ENCODE data around the gene MOSMO. TPM values are rescaled to one million over a fixed set of nuclear protein-coding genes. Genes with fewer than 3 reads are reported as not detected.

Gene MOSMO
- total RNA-seq, 1 experiment from 2014 or later = 27.6 TPM

DNA sequence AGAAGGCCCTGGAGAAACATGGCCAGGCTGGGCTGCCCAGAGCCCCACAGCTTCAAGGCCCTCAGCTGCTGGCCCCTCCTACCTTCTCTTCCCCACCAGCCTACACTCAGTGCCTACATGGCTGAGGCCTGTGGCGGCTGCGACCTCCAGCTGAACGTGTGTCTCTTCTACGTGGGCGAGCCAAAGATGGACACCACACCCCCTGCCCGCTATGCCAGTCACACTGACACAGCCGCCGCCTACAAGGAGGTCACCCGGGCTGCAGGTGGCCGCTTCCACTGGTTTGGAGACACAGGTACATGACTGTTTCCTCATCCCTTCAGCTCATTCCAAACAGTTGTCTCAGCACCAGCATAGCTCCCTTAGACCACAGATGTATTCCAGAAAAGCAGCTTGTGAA lies 124.9 kb downstream of the MOSMO start:
- DNase-seq (ENCODE audit: low read depth, low spot score) = no peak
- Histone ChIP-seq H3K27me3 (ENCODE audit: insufficient read depth, low read length) (peaks cover 10% of the 10 kb centered on the region; the same call in 1 of the 2 replicates), H3K4me2 (ENCODE audit: low read length) (no peak overlapping the region), H3K9me3 (ENCODE audit: control insufficient read depth in 1 of 2, insufficient read depth in 1 of 2, low read depth in 1 of 2, low read length in 2 of 2) (no peaks in the 10 kb centered on the region), H3K36me3 (ENCODE audit: control insufficient read depth in 1 of 2, insufficient read depth in 2 of 2, low read length in 2 of 2) (no peaks in the 10 kb centered on the region), H3K9me2 (ENCODE audit: insufficient read depth) (no peaks in the 10 kb centered on the region), H3K4me3 (replicated peaks in 1 of 2; ENCODE audit: low read depth in 1 of 2, low read length in 2 of 2) (no peak overlapping the region), H3K79me2 (ENCODE audit: insufficient read depth, low read length) (no peaks in the 10 kb centered on the region), H4K20me1 (ENCODE audit: insufficient read depth) (no peaks in the 10 kb centered on the region), H2AFZ (ENCODE audit: low read depth, low read length, poor library complexity, severe bottlenecking) (no peak overlapping the region), H3K27ac (ENCODE audit: low read depth, low read length) (no peak overlapping the region), H3K9ac (ENCODE audit: low read length) (no peak overlapping the region), H3K4me1 (ENCODE audit: control insufficient read depth in 1 of 2, insufficient read depth in 2 of 2, low read length in 2 of 2) (no peaks in the 10 kb centered on the region)
- no peak for TF ChIP-seq YY1 (IDR thresholded peaks at IDR 0.05; ENCODE audit: extremely low read depth, insufficient replicate concordance, low read depth, low read length)
- TF ChIP-seq, protein P1, sequence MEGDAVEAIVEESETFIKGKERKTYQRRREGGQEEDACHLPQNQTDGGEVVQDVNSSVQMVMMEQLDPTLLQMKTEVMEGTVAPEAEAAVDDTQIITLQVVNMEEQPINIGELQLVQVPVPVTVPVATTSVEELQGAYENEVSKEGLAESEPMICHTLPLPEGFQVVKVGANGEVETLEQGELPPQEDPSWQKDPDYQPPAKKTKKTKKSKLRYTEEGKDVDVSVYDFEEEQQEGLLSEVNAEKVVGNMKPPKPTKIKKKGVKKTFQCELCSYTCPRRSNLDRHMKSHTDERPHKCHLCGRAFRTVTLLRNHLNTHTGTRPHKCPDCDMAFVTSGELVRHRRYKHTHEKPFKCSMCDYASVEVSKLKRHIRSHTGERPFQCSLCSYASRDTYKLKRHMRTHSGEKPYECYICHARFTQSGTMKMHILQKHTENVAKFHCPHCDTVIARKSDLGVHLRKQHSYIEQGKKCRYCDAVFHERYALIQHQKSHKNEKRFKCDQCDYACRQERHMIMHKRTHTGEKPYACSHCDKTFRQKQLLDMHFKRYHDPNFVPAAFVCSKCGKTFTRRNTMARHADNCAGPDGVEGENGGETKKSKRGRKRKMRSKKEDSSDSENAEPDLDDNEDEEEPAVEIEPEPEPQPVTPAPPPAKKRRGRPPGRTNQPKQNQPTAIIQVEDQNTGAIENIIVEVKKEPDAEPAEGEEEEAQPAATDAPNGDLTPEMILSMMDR (IDR thresholded peaks at IDR 0.05 in 2 of 3, conservative IDR thresholded peaks at IDR 0.05 in 1 of 3; ENCODE audit: borderline replicate concordance in 1 of 3, insufficient read depth in 1 of 3, low read depth in 2 of 3, low read length in 2 of 3) = no peak
- TF ChIP-seq TCF7L2 (IDR thresholded peaks at IDR 0.05; ENCODE audit: borderline replicate concordance, extremely low read depth, insufficient read depth, insufficient read length) = no peak
- TF ChIP-seq POLR2A (IDR thresholded peaks at IDR 0.05; ENCODE audit: borderline replicate concordance, extremely low read depth, insufficient read depth, insufficient read length) = no peak
- no peak for TF ChIP-seq EZH2phosphoT487 (IDR thresholded peaks at IDR 0.05; ENCODE audit: borderline replicate concordance)
- TF ChIP-seq POLR2AphosphoS5 (IDR thresholded peaks at IDR 0.05; ENCODE audit: low read depth, low read length) = no peak
- no peak for TF ChIP-seq CBX3 (IDR thresholded peaks at IDR 0.05; ENCODE audit: low read depth)
- TF ChIP-seq, protein P2, sequence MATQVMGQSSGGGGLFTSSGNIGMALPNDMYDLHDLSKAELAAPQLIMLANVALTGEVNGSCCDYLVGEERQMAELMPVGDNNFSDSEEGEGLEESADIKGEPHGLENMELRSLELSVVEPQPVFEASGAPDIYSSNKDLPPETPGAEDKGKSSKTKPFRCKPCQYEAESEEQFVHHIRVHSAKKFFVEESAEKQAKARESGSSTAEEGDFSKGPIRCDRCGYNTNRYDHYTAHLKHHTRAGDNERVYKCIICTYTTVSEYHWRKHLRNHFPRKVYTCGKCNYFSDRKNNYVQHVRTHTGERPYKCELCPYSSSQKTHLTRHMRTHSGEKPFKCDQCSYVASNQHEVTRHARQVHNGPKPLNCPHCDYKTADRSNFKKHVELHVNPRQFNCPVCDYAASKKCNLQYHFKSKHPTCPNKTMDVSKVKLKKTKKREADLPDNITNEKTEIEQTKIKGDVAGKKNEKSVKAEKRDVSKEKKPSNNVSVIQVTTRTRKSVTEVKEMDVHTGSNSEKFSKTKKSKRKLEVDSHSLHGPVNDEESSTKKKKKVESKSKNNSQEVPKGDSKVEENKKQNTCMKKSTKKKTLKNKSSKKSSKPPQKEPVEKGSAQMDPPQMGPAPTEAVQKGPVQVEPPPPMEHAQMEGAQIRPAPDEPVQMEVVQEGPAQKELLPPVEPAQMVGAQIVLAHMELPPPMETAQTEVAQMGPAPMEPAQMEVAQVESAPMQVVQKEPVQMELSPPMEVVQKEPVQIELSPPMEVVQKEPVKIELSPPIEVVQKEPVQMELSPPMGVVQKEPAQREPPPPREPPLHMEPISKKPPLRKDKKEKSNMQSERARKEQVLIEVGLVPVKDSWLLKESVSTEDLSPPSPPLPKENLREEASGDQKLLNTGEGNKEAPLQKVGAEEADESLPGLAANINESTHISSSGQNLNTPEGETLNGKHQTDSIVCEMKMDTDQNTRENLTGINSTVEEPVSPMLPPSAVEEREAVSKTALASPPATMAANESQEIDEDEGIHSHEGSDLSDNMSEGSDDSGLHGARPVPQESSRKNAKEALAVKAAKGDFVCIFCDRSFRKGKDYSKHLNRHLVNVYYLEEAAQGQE (IDR thresholded peaks at IDR 0.05; ENCODE audit: low read depth) = no peak
- no peak for TF ChIP-seq SIN3A (IDR thresholded peaks at IDR 0.05; ENCODE audit: low read depth)
- TF ChIP-seq, protein P3, sequence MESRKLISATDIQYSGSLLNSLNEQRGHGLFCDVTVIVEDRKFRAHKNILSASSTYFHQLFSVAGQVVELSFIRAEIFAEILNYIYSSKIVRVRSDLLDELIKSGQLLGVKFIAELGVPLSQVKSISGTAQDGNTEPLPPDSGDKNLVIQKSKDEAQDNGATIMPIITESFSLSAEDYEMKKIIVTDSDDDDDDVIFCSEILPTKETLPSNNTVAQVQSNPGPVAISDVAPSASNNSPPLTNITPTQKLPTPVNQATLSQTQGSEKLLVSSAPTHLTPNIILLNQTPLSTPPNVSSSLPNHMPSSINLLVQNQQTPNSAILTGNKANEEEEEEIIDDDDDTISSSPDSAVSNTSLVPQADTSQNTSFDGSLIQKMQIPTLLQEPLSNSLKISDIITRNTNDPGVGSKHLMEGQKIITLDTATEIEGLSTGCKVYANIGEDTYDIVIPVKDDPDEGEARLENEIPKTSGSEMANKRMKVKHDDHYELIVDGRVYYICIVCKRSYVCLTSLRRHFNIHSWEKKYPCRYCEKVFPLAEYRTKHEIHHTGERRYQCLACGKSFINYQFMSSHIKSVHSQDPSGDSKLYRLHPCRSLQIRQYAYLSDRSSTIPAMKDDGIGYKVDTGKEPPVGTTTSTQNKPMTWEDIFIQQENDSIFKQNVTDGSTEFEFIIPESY (IDR thresholded peaks at IDR 0.05; ENCODE audit: extremely low read depth, insufficient replicate concordance, low read length) = no peak
- no peak for TF ChIP-seq ELF1 (IDR thresholded peaks at IDR 0.05; ENCODE audit: borderline replicate concordance, low read depth)
- no peak for TF ChIP-seq ZNF274 (IDR thresholded peaks at IDR 0.05; ENCODE audit: low read depth, low read length)
- TF ChIP-seq RAD21 (IDR thresholded peaks at IDR 0.05; ENCODE audit: low read depth) = no peak
- TF ChIP-seq SP1 (IDR thresholded peaks at IDR 0.05; ENCODE audit: low read depth) = no peak
- TF ChIP-seq ZFX (IDR thresholded peaks at IDR 0.05) = no peak
- ChIA-PET POLR2A (interaction anchor here (0.9 kb wide), 1 partner anchor 10 kb away, joined by 3 read pairs; no protein-coding TSS in a partner anchor), RAD21 (ENCODE audit: low non-redundant PET in 1 of 2, low total read pairs in 2 of 2, uncharacterized antibody in 2 of 2, unreplicated experiment in 2 of 2) (no interaction called here), CTCF (interaction anchor here (1.9 kb wide), 1 partner anchor 9 kb away, joined by 10 read pairs; no protein-coding TSS in a partner anchor)
- intact Hi-C loops (cut with micrococcal nuclease) = no loop called here
- no TSS peak for BruUV-seq (replicated peaks)
- ATAC-seq = no peak
